GM19238 (cell line): ENCODE results near the gene DDX3Y.

Source experiments
- DNase-seq: peaks from one replicate; pipeline ENCODE4 v3.0.0; 2011; ENCODE audit warnings: low spot score; ENCODE audit not compliant: insufficient read length

The DDX3Y gene

GRCh38 chrY:12904618-12905516, at the start of gene DDX3Y:
Gene DDX3Y, plus strand, starts transcription at chrY:12904868. Its CDS starts 69 bp downstream, at chrY:12904937.
- no peak for DNase-seq

GRCh38 chrY:12855791-12856275, 48.8 kb upstream of the DDX3Y start:
- no peak for DNase-seq

DNA sequence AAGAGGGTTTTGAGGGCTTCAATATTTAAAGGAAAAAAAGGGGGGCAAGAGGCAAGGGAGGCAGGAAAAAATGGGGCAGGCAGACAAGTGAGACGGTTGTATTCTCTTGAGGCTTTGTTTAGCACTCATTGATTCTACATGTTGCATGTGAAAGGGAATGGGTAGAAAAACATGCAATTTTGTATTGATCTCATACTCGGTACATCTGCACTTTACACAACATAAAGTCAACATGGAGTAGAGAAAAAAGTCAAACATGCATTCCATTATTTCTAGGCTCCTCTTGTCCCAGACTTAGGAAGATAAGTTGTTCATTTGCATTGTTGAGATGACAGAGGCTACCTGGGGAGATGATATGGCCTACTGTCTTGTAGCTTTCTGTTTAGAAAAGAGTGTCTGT, 36.7 kb upstream of the DDX3Y start:
- DNase-seq, result no peak

DNA sequence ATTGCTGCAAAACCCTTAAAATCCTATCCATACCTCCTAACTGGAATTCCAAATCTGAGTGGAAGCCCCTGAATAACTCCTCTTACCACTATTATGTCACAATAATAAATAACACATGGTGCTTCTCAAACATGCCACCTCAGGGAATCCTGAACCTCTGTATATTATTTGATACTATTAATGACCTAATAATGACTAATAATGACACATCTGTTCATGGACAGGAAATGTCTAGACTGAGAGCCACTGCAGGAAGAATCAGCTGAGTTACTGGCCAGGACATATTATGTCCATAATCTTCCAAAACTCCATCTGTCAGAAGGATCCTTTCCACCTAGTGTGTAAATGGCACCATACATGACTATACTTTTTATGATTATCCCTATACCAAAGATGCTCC, 7.7 kb upstream of the DDX3Y start:
- no peak for DNase-seq

DNA sequence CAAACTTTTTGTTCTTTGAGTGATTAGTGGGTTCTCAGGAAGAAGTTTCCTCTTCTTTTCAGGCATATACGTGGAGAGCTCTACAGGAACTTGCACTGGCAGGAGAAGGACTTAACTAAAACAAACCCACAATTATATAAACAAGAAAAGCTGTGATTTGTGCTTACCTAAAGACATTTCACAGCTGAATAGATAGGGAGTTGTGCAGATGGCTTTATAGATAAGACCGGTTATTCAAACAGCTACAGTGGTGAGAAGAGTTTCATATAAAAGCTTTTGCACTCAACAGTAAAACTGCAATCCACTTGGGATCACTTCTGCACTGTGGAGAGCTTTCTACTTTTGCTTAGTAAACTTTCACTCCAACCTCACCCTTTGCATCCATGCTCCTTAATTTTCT, 6.1 kb upstream of the DDX3Y start:
- no peak for DNase-seq

DNA sequence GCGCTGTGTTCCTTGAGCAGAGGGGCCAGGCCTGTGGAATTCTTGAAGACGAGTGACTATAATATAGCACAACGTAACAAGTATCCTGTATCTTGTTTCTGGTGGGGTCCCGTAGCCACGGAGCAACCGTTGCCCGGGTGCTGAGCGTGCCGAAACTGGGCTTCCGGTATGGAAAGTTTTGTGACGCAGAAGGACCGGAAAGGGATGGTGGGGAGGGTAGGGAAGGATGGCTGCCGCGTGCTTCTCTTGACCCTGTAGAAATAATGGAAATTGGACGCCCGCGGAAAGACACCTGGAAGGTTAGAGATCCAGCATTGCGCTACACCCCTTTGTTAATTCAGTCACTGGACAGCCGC, 827 bp downstream of the DDX3Y start:
- DNase-seq, result no peak

- DNase-seq, result no peak
Measured at GRCh38 chrY:12905895-12906294, 1.2 kb downstream of the DDX3Y start.

DNA sequence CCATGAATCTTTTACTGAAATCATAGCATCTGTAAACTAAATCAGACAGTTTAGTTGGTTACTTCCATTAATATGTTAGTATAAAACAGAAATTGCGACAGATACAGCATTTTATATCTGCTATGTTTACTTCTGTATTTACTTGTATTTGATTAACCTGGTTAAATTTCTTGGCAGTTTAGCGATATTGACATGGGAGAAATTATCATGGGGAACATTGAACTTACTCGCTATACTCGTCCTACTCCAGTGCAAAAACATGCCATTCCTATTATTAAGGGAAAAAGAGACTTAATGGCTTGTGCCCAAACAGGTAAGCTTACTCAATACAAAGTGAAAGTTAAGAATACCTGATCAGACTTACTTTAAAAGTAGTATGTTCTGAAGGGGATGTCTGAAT, 8.9 kb downstream of the DDX3Y start:
- DNase-seq, result no peak

- DNase-seq, result no peak
Measured at GRCh38 chrY:12928043-12928442, 23.4 kb downstream of the DDX3Y start.

DNA sequence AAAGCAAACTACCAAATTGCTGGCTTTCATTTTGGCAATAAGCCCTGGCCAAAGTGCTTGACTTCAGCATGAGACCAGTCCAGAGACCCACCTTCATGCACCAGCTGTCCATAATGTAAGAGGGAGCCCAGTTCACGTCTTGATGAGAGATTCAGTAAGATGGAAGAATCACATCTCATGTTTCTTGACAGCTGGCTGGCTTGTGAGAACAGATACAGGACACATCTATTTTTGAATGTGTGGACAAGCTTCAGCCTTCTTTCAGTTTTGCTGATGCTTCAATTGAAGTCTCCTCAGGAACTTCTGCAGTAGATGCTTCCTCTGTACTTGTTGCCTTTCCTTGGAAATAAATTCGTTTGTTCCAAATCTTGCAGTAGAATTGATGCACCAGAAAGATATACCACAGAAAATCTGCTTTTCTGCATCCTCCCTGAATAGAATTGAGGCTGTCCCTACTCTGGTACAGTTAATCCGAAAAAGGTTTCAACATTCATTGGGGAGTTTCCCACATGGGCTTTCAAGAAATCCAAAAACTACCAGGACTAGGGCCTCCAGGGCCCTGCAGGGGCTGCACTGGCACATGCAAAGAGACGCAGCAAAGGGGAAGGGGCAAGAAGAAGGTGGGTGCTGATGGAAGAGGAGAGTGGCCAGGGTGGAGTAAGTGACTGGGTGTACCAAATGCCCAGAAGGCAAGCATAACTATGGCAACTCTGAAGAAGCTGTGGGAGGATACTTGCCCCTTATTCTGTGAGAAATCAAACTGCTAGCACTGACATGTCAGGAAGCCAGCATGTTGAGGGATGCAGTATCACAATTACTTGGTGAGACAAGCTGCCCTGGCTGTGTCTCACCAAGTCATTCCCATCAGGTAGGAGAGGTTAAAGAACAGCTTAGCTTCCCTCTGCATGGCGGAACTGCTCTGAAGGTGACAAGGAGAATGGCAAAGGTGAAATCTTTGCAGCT, 37.3 kb downstream of the DDX3Y start:
- no peak for DNase-seq
